Stimulated activated naive CD8-positive, alpha-beta T cell treated with anti-CD3 and anti-CD28 coated beads, Interleukin-15, Interleukin-2, amounts not matched to agents 100 ng/mL and 50 ng/mL, for 24 hours (primary cell): ENCODE data around the gene TAC3.
"Not testable (repeated sequence)": the region's sequence is repeated elsewhere in the genome, so short reads cannot be mapped to it uniquely, and the experiment has no call there.

Experiments used
- H3K27ac Mint-ChIP-seq: one replicate; pipeline ENCODE4 v1.8.0; 2021; ENCODE audit warnings: mild to moderate bottlenecking, mixed read lengths
- H3K27me3 Mint-ChIP-seq: one replicate; pipeline ENCODE4 v1.8.0; 2021; ENCODE audit warnings: mixed read lengths
- H3K36me3 Mint-ChIP-seq: one replicate; pipeline ENCODE4 v1.8.0; 2021; ENCODE audit warnings: low read depth, mixed read lengths
- H3K4me1 Mint-ChIP-seq: one replicate; pipeline ENCODE4 v1.8.0; 2021; ENCODE audit warnings: low read depth, mixed read lengths
- H3K4me3 Mint-ChIP-seq: one replicate; pipeline ENCODE4 v1.8.0; 2021; ENCODE audit warnings: mild to moderate bottlenecking, mixed read lengths
- H3K9me3 Mint-ChIP-seq: one replicate; pipeline ENCODE4 v1.8.0; 2021; ENCODE audit warnings: mixed read lengths

Gene TAC3

DNA sequence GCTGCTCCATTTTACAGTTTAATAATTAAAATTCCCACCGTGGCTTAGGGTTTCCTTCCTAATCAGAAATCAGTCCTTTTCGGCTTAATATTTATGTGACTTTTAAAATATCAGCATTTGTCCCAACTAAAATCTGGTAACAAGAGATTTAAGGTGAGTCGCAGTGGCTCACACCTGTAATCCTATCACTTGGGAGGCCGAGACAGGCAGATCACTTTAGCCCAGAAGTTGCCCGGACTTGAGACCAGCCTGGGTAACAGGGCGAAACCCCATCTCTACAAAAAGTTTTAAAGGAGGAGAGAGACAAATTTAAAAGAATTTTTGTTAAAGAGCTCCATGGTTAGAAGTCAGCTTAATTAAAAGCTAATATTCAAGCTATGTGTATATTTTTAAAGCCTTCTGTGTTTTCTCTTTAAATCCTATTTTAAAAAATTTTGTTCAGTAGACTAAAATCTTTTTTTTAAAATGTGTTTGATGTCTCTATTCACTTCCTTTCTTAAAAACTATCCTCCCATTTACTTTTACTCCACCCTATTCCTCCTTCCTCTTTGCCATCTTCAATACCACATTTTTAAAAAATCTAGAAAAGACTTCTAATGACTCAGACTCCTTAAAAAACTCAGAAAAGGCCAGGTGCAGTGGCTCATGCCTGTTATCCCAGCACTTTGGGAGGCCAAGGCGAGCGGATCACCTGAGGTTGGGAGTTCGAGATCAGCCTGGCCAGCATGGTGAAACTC is 3.8 kb upstream of the TAC3 start:
- H3K4me1 Mint-ChIP-seq: peaks cover 7% of the 10 kb centered on the region
- no peak overlapping the region for H3K4me3 Mint-ChIP-seq
- H3K27ac Mint-ChIP-seq: no peak overlapping the region
- H3K27me3 Mint-ChIP-seq: peaks cover 3% of the 10 kb centered on the region
- no peaks in the 10 kb centered on the region for H3K9me3 Mint-ChIP-seq
- no peaks in the 10 kb centered on the region for H3K36me3 Mint-ChIP-seq

DNA sequence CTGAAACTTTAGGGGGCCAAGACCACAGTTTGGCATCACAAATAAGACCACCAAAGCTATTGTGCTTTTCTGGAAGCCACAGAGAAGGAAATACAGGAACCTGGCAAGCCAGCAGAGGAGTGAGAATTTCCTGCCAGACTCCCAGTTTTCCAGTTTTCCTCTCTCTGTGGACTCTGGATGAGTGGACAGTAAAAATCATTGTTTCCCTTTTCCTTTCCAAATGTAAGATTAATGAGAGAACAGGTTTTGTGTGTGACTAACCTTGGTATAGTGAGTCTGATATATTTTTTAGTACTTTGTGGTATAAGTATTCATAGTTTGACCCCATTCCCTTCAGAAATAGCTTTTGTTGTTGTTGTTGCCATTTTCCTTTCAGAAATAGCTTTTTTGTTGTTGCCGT is 2.6 kb upstream of the TAC3 start:
- no peaks in the 10 kb centered on the region for H3K9me3 Mint-ChIP-seq
- H3K36me3 Mint-ChIP-seq: no peaks in the 10 kb centered on the region
- peaks cover 7% of the 10 kb centered on the region for H3K4me1 Mint-ChIP-seq
- no peak overlapping the region for H3K4me3 Mint-ChIP-seq
- no peak overlapping the region for H3K27ac Mint-ChIP-seq
- H3K27me3 Mint-ChIP-seq: peaks cover 12% of the 10 kb centered on the region

DNA sequence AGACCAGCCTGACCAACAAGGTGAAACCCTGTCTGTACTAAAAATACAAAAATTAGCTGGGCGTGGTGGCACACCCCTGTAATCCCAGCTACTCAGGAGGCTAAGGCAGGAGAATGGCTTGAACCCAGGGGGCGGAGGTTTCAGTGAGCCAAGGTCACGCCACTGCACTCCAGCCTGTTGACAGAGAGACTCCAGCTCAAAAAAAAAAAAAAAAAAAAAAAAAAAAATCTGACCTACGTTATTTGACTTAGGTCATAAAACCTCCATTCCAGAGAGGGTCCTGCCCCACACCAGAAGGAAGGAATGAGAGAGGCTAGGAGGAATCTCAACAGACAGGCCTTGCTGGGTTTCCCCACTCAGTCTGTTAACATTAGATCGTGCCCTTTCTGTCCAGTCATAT is 2.0 kb upstream of the TAC3 start:
- not testable (repeated sequence) for H3K4me3 Mint-ChIP-seq

DNA sequence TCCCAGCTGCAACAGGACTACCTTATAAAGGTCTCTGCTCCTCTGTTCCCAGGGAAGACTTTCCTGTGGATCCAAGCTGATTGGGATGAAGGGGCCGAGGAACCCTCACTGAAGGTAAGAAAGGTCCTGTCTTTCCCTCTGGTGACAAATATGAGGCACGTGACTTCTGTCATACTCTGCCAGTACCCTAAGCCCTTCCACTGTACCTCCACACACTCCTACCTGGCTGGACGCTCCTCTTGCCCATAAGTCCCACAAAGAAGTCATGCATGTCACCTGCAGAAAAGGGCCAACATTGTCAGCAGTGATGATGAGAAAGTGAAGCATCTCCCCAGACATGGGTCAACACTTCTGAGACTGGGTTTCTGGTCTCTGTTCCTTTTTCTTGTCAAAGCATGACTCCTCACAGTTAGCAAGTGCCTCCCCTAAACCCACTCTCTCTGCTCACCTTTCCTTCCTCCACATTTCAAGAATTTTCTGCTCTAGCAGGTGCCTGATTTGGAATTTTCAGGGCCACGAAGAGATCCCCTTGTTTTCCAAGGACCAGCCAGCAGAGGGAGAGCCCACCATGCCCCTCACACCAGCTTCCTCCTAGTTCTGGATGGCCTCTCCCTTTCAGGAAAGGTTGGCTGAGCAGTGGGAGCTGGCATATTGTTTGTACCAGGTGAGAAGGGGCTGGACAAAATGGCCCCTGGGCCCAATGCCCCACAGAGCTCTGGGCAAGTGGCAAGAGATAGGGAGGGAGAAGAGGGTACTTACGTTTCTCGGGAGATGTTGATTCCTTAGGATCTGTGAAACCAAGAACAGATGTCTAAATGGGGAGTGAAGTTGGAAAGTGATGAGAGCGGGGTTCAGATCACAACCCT is 3.5 kb downstream of the TAC3 start:
- Mint-ChIP-seq H3K9me3 (no peaks in the 10 kb centered on the region), H3K4me1 (peaks cover 39% of the 10 kb centered on the region), H3K27me3 (peaks cover 12% of the 10 kb centered on the region), H3K27ac (no peak overlapping the region), H3K4me3 (no peak overlapping the region), H3K36me3 (no peaks in the 10 kb centered on the region)

More for the DNA sequence above, 2.0 kb upstream of the TAC3 start:
- H3K4me1 Mint-ChIP-seq, H3K36me3 Mint-ChIP-seq, H3K27ac Mint-ChIP-seq, H3K9me3 Mint-ChIP-seq: not testable (repeated sequence)
- H3K27me3 Mint-ChIP-seq: peaks cover 12% of the 10 kb centered on the region

DNA sequence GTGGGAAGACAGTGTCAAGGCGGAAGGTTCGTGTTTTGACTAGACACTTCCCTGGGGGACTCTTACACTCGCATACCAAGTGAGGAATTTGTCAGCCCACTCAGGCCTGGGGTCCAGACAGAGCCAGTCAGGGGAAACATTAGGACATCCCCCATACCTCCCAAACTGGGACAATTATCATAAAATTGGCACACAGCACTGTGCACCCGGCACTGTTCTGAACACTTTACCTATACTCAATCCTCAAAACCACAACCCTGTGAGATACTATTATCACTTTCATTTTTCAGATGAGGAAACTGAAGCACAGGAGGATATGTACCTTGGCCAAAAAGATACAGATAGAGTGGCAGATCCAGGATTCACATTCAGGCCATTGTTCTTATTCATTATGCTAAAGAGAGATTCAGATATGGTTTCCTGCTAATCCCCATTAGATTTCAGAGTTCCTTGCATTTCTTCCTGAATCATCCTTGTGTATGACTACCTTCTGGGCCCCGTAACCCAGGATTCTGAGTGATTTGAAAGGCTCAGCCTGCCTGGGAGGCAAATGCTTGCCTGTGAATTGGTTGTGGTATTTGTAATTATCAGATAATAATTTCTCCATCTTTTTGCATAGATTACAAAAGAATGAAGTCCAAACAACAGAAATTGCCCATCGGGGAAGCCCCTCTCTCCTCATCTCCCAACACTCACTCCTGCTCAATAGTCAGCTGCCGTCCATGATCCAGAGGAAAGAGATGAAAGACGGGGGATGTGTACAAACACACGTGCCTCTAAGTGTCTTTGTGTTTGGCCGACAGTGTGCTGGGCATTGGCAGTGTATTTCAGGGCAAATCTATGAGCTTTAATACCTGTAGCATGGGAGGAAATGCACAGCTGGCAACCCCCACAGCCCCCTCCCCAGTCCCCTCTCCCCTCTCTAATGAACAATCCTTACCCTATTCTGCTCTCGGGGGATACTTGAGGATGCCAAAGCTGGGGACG is 4.6 kb downstream of the TAC3 start:
- peaks cover 12% of the 10 kb centered on the region for H3K27me3 Mint-ChIP-seq
- H3K9me3 Mint-ChIP-seq: no peaks in the 10 kb centered on the region
- H3K4me3 Mint-ChIP-seq: no peak overlapping the region
- peak overlapping the region; percentile 52 for H3K27ac Mint-ChIP-seq
- peaks cover 50% of the 10 kb centered on the region for H3K4me1 Mint-ChIP-seq
- H3K36me3 Mint-ChIP-seq: no peaks in the 10 kb centered on the region

DNA sequence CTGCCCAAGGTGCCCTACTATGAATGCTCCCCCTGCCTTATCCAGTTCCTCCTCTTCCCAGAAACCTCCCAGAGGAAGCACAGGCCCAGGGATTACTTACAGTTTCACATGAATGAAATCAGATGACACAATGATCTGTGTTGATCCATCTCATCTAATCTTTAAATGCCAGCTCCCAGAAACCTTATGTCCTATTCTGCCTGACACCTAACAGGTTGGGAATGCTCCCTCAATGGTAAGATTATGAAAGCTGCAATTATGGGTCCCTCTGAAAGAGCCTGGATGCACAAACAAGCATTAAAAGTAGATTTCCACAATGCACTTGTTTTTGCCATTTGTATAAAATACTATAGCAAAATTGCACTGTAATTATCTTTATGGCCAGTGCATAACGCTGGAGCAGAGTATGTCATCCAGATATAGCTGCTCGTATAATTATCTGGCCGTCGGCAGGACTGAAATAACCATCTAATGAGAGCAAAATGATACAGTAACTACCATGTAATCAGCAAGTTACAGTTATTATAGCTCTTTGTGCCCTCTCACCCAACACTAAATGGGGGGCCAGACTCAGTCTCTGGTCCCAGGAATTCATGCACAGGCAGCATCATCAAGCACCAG is 5.6 kb downstream of the TAC3 start:
- Mint-ChIP-seq H3K27ac (no peak overlapping the region), H3K36me3 (no peaks in the 10 kb centered on the region), H3K4me1 (peaks cover 53% of the 10 kb centered on the region), H3K9me3 (no peaks in the 10 kb centered on the region), H3K4me3 (no peak overlapping the region), H3K27me3 (peaks cover 12% of the 10 kb centered on the region)

DNA sequence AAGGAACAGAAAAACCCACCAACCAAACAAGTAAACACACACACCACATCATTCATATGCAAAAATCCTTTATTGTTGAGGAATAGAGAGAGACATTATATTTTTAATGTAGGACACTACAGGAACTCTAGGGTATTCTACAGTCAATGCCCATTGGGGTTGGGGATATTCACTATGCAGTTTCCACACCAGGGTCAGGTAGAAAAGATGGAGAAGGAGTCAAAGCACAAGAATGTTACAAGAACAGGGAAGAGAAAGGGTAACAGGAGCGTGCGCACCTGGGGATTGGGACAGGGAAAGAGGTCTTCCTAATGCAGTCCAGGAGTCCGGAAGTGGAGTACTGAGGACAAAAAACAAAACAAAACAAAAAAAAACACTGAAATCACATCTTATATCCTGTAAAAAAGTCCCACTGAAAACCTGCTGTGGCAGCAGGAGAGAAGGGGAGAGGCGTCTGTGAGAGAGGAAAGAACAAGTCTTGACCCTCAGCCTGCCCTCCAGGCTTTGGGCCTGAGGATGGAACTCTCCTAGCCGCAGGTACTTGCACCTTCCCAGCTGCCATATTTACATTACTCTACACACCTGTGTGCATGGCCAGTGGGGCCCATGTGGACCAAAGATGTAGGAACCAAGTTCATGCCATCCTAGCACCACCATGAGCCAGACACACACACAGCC is 6.2 kb downstream of the TAC3 start:
- H3K4me3 Mint-ChIP-seq: no peak overlapping the region
- H3K27me3 Mint-ChIP-seq: peaks cover 8% of the 10 kb centered on the region
- no peak overlapping the region for H3K27ac Mint-ChIP-seq
- H3K36me3 Mint-ChIP-seq: peaks cover 6% of the 10 kb centered on the region
- H3K4me1 Mint-ChIP-seq: peaks cover 60% of the 10 kb centered on the region
- H3K9me3 Mint-ChIP-seq: no peaks in the 10 kb centered on the region

DNA sequence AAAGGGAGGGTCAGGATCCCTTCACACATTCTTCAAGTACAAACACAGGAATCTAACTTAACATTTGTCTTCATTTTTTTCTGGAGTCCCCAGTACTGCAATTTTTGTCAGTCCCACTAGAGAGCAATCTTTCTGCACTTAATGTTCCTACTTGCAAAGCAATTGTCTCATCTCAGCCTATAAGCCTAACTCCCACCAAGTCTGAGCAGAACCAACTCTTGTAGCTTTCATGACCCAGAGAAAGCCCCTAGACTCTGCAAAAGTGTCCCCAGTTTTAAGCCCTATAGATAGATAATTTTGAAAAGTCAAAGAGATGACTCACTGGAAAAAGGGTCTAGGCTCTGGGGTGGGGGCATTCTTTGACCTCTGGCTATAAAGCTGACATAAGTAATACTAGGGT is 8.2 kb downstream of the TAC3 start:
- Mint-ChIP-seq H3K27me3 (no peaks in the 10 kb centered on the region), H3K9me3 (no peaks in the 10 kb centered on the region), H3K36me3 (peaks cover 19% of the 10 kb centered on the region), H3K4me1 (peaks cover 71% of the 10 kb centered on the region), H3K4me3 (peak overlapping the region; percentile 46), H3K27ac (peak overlapping the region; percentile 90)

DNA sequence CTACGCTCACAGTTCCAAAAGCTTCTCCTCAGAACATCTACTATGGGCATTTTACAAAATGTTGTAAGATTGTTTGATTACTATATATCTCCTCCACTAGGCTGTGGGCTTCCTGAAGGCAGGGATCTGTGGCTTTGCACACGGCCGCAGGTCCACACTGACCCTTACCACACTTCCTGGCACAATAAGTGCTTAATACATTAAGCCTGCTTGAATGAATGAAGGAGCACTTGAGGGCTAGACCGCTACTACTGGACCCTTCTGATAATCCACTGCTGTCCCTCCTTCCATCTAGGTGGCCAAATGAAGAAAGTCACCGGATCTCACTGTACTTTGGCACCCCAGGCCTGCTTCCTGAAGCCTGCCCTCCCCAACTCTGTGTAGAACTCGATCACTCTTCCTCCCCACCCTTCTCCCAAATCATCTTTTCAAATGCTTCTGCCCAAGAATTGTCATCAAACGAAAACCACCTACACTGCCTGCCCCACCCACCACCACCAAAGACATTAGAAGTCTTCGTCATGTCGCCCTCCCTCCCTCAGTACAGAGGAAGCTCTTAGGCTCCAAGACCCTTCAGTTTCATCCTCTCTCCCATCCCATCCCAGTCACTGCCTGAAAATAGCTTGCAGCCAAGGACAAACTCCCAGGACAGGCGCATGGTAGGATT is 9.4 kb downstream of the TAC3 start:
- peaks cover 31% of the 10 kb centered on the region for H3K36me3 Mint-ChIP-seq
- H3K4me1 Mint-ChIP-seq: peaks cover 61% of the 10 kb centered on the region
- peak overlapping the region; percentile 84 for H3K4me3 Mint-ChIP-seq
- no peaks in the 10 kb centered on the region for H3K27me3 Mint-ChIP-seq
- no peaks in the 10 kb centered on the region for H3K9me3 Mint-ChIP-seq
- peak overlapping the region; percentile 90 for H3K27ac Mint-ChIP-seq

DNA sequence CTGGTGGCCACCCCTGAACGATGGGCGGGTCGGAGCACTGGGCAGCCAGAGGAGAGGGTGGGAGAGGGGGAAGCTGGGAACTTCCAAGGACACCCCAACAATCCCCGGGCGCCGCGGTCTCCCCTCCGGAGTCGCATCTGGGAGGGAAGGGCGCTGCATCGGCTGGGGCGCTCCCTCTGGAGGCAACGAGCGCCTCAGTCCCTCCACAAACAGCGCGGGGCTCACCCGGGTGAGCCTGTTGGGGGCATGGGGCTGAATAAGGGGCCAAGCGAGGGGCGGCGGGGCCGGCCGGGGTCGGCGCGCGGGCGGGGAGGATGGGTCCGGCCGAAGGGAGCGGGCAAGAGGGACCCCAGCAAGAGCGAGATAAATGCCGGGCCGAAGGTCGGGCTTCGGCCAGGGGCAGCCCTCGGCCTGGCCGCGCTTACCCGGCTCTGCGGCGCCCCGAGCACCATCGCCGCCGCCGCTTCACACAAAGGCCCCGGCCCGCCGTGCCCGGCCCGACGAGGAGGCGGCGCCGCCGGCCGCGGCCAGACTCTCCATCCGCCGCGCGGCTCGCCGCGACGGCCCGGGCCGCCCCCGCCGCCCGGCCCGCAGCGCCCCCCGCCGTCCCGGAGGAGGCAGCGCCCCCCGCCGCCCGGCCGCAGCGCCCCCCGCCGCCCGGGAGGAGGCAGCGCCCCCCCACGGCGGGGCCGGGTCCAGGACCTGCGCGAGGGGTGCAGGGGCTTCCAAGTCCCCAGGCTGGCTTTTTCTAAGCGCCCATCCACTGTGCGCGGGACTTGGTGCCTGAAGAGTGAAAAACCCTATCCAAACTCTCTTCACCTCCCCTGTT is 10.1 kb downstream of the TAC3 start, which contains the start of gene ZBTB39:
TSS of gene ZBTB39 (minus strand) at position 567 of the 829 bp plus-strand sequence. CDS start 1,629 bp downstream, outside the sequence.
- H3K4me1 Mint-ChIP-seq: peaks cover 61% of the 10 kb centered on the region
- peaks cover 31% of the 10 kb centered on the region for H3K36me3 Mint-ChIP-seq
- no peaks in the 10 kb centered on the region for H3K9me3 Mint-ChIP-seq
- H3K4me3 Mint-ChIP-seq: peak within 1 kb of the TSS; percentile 94
- H3K27me3 Mint-ChIP-seq: no peaks in the 10 kb centered on the region
- H3K27ac Mint-ChIP-seq: peak within 1 kb of the TSS; percentile 90

DNA sequence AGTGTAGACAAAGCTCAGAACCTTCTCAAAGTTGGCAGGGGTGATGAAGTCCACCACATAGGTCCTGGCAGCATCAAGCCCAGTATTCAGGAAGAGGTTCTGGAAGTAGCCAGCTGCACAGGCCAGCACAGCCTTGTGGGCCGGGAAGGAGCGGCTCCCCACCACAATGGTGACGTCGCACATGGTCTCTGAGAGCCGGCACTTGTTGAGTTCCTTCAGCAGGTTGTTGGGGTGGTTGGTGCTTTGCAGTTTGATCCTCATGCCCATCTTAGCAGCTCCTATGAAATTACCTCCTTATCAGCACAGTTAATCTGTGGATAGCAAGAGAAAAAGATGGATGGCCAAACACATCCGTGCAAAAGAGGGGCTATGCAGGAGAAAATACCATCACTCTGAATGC is 11.7 kb downstream of the TAC3 start:
- H3K27me3 Mint-ChIP-seq: no peaks in the 10 kb centered on the region
- H3K27ac Mint-ChIP-seq: no peak overlapping the region
- peaks cover 70% of the 10 kb centered on the region for H3K4me1 Mint-ChIP-seq
- H3K9me3 Mint-ChIP-seq: no peaks in the 10 kb centered on the region
- peaks cover 37% of the 10 kb centered on the region for H3K36me3 Mint-ChIP-seq
- peak overlapping the region; percentile 94 for H3K4me3 Mint-ChIP-seq

DNA sequence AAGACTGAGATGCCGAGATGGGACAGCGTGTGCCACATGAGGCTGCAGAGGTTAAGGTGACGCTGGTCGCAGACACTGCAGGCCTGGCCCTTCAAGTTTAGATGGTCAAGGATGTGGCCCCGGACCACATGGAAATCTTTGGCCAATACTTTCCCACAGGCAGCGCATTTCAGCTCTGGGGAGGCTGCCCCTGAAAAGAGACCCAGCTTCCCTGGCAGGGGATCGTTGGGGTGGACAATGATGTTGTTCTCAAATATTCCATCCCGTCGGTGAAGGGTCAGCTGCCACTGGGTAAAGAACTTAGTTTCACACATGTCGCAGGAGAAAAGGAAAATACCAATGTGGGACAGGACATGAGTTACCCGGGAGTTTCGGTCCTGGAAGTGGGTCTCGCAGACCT is 12.9 kb downstream of the TAC3 start:
- Mint-ChIP-seq H3K36me3 (peaks cover 40% of the 10 kb centered on the region), H3K4me1 (peaks cover 77% of the 10 kb centered on the region), H3K27me3 (no peaks in the 10 kb centered on the region), H3K4me3 (no peak overlapping the region), H3K27ac (no peak overlapping the region), H3K9me3 (no peaks in the 10 kb centered on the region)

DNA sequence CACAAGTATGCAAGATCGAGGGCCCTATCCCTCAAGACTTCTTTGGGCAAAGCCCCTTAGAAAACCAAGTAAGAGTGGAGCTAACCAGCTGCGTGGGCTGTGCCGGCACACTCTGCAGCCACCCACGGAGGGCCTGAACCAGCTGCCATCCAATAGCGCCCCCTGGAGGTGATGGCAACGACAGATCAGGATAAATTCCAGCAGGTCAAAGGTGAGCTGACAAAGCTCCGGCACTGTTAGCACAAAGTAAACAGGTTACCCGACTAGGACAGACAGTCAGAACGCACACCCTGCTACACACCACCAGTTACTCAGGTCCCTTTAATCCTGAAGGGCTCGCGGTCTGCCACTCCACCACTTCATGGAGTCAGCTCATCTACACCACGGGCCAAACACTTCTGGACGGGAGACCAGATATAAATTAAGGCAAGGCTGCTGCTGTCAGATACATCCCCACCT is 14.9 kb downstream of the TAC3 start:
- peaks cover 67% of the 10 kb centered on the region for H3K4me1 Mint-ChIP-seq
- no peaks in the 10 kb centered on the region for H3K9me3 Mint-ChIP-seq
- H3K27me3 Mint-ChIP-seq: no peaks in the 10 kb centered on the region
- no peak overlapping the region for H3K27ac Mint-ChIP-seq
- H3K36me3 Mint-ChIP-seq: peaks cover 48% of the 10 kb centered on the region
- no peak overlapping the region for H3K4me3 Mint-ChIP-seq
